GM21526 (cell line): ENCODE results near the gene KRTAP5-6.
"Not testable (repeated sequence)": the region's sequence is repeated elsewhere in the genome, so short reads cannot be mapped to it uniquely, and the experiment has no call there.

Experiments used
- ATAC-seq: cut with Tn5 transposase; IDR thresholded peaks from one replicate; pipeline ENCODE4 v1.9.1; 2021; ENCODE audit warnings: moderate library complexity; ENCODE audit not compliant: unreplicated experiment, low FRiP score

The KRTAP5-6 gene

GRCh38 chr11:1661454-1662269 is 35.3 kb upstream of the KRTAP5-6 start:
- ATAC-seq = not testable (repeated sequence)

- not testable (repeated sequence) for ATAC-seq
These were observed 34.2 kb upstream of the KRTAP5-6 start for GRCh38 chr11:1662699-1663283.

- ATAC-seq = no peak
These were observed 31.7 kb upstream of the KRTAP5-6 start for GRCh38 chr11:1665313-1665712.

- no peak for ATAC-seq
These were observed 29.7 kb upstream of the KRTAP5-6 start for GRCh38 chr11:1667121-1667850.

GRCh38 chr11:1667906-1668305 is 29.1 kb upstream of the KRTAP5-6 start:
- no peak for ATAC-seq

- ATAC-seq = no peak
These were observed 28.0 kb upstream of the KRTAP5-6 start for GRCh38 chr11:1668911-1669473.

GRCh38 chr11:1669546-1670218 is 27.3 kb upstream of the KRTAP5-6 start:
- ATAC-seq = no peak

- ATAC-seq = not testable (repeated sequence)
These were observed 26.5 kb upstream of the KRTAP5-6 start for GRCh38 chr11:1670457-1670856.

GRCh38 chr11:1670905-1671371 is 26.1 kb upstream of the KRTAP5-6 start:
- ATAC-seq = no peak

GRCh38 chr11:1671658-1672057 is 25.3 kb upstream of the KRTAP5-6 start:
- ATAC-seq = no peak

- no peak for ATAC-seq
These were observed 24.2 kb upstream of the KRTAP5-6 start for GRCh38 chr11:1672613-1673350.

- no peak for ATAC-seq
These were observed 23.4 kb upstream of the KRTAP5-6 start for GRCh38 chr11:1673446-1674172.

GRCh38 chr11:1674173-1675131 is 22.5 kb upstream of the KRTAP5-6 start:
- no peak for ATAC-seq

GRCh38 chr11:1675536-1676228 is 21.3 kb upstream of the KRTAP5-6 start:
- ATAC-seq = no peak

- ATAC-seq = no peak
These were observed 20.7 kb upstream of the KRTAP5-6 start for GRCh38 chr11:1676229-1676740.

- ATAC-seq = no peak
These were observed 17.1 kb upstream of the KRTAP5-6 start for GRCh38 chr11:1679881-1680280.

GRCh38 chr11:1682225-1682905 is 14.6 kb upstream of the KRTAP5-6 start:
- ATAC-seq = no peak
